NCI-H1436 (cell line): ENCODE measurements around the gene IPO5.

Experiments
- DNase-seq: peaks from one replicate; lab custom pipeline; 2025; lab: John Stamatoyannopoulos, UW

Gene IPO5

GRCh38 chr13:97953376-97953970 lies at the start of gene IPO5:
IPO5 (plus strand) TSS chr13:97953675; CDS start chr13:97976697, 23,022 bp downstream.
- DNase-seq = no peak

- DNase-seq = no peak
These were observed 49.4 kb upstream of the IPO5 start for GRCh38 chr13:97904059-97904458.

GRCh38 chr13:97905517-97905916 lies 48.0 kb upstream of the IPO5 start:
- no peak for DNase-seq

DNA sequence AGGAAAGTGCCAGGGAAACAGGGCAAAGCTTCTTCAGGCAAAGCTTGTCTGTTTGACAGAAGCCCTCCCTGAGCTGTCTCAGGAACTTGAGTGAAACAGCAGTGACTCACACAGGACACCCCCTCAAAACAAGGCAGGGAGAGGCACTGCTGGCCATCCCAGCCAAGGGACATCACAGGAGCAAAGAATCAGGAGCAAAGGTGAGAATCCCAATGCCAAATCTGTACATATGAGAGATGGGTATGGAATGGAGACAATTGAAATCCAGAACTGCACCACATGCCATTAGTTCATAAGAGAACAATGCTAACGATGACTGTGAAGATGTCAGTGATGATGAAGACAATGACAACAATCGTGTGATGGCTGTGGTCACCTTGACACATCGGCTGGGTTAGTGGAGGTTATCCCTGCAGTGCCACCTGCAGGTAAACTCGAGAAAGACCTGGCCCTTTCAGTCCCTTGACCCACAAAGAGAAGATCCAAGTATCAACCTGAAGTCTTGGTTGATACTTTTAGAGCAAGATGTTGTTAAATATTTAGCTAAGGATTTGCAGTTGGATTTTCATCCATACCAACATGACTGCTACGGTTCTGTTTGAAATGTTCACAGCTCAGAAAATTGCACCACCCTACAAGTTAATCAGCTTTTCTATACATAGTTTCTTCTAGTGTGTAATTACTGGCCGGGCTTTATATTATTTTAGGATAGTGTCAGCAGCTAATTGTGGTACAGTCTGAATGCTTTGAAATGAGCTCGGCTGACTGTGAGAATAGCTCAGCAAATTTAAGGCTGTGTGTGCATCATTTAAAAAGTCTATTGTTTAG lies 42.0 kb upstream of the IPO5 start:
- no peak for DNase-seq

- DNase-seq = no peak
These were observed 41.3 kb upstream of the IPO5 start for GRCh38 chr13:97912139-97912535.

DNA sequence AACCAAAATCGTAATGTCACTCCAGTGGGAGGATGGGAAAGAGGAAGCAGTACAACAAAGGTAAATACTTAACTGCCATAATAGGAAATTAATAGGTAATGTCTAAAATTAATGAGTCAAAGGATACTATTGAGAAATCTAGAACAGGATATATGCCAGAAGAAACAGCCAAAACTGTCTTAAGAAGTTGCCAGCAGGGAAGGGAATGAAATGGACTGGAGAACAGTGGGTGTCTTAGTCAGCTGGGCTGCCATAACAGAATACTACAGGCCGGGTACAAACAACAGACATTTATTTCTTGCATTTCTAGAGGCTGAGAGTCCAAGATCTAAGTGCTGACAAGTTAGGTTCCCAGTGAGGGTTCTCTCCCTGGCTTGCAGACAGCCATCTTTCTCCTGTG lies 40.3 kb upstream of the IPO5 start:
- no peak for DNase-seq

- no peak for DNase-seq
These were observed 38.9 kb upstream of the IPO5 start for GRCh38 chr13:97914540-97914939.

GRCh38 chr13:97921176-97921816 lies 32.2 kb upstream of the IPO5 start:
- no peak for DNase-seq

DNA sequence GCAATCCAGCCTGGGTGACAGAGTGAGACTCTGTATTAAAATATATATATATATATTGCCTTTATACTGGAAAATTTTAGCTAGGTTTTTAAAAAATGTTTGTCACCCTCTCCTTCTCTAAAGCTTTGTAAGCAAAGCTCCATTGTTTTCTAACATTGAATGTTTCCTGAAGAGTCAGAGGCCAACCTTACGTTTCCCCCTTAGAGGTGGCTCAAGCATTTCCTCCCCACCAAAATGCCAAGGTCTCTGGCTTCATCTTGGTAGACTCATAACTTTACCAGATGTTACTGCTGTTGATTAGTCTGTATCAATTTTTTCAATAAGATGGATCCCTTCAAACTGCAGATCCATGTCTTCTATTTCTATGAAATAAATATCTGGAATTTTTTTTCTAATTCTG lies 25.2 kb upstream of the IPO5 start:
- no peak for DNase-seq

- no peak for DNase-seq
These were observed 21.4 kb upstream of the IPO5 start for GRCh38 chr13:97932036-97932435.

DNA sequence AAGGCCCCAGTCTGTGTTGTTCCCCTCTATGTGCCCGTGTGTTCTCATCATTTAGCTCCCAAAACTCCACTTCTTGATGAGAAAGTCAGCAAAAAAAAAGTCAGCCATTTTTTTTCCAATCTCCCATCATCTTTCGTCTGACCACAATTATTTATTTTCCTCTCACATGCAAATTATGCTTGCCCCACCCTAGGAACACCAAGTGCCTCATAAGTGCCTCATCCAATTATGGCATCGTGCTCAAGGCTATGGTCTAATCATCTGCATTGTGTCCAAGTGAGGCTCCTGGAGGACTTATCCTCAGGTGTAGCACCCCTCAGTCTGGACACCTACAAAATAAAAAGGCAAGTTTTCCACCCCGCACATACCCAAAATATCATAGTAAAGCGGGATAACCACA lies 20.8 kb upstream of the IPO5 start:
- DNase-seq = no peak

DNA sequence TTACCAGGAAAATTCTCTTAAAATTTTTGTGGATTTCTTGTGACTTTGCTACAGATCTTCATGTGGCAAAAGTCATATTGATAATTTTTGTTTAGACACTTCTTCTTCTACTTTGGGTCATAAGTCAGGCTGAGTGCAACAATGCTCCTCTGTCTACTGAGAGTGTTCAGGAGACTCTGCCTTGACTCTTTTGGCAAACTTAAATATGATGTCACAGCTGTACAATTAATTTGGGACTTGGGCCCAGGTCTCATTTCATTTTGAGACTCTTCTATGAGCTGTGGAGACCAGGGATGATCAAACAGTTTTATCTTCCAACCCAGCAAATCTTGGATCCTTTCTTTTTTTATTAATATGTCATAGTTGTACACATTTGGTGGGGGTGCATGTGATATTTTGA lies 19.7 kb upstream of the IPO5 start:
- no peak for DNase-seq

- no peak for DNase-seq
These were observed 18.9 kb upstream of the IPO5 start for GRCh38 chr13:97934590-97934989.

- DNase-seq = no peak
These were observed 18.4 kb upstream of the IPO5 start for GRCh38 chr13:97935071-97935470.

DNA sequence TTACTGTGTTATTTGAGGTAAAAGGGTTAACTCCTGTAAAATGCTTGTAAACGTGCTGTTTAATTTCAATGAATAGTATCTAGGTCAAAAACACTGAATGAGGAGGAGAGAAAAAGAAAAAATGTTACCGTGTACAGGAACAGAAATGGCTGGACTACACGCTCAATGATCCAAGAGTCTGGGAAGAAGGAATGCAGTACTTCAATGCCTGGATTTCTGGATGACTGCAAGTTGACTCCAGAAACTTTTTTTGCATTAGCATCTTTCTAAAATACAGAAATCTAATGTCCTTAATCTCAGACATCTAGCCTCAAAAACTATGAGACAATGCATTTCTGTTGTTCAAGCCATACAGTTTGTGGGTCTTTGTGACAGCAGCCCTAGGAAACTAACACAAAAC lies 17.4 kb upstream of the IPO5 start:
- DNase-seq = no peak

GRCh38 chr13:97938706-97939475 lies 14.6 kb upstream of the IPO5 start:
- peak; percentile 10 for DNase-seq

DNA sequence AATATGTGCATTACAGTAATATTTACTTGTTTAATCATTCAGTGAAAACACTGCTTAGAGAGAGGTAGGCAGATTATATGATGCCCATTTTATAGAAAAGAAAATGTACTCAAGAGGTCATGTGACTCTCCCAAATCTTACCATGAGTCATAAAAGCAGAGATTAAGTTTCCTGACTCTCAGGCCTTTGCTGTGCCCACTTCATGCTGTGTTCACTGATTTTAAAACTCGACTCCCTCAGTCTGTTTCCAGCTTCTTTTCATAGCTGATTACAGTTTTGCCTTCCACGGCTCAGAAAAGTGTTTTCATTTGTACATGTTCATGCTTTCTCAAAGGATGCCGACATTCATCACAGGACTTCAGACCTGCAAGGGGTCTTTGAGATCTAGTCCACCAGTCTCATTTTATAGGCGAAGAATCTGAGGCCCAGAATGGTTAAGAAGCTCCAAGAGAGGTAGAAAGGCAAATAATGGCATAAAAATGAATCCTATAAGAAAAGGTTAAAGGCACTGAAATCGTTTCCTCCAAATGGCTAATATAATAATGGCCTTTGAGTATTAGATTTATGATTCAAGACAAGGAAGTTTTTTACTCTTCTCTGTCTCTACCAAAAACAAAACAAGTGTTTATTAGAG lies 9.0 kb upstream of the IPO5 start:
- no peak for DNase-seq

DNA sequence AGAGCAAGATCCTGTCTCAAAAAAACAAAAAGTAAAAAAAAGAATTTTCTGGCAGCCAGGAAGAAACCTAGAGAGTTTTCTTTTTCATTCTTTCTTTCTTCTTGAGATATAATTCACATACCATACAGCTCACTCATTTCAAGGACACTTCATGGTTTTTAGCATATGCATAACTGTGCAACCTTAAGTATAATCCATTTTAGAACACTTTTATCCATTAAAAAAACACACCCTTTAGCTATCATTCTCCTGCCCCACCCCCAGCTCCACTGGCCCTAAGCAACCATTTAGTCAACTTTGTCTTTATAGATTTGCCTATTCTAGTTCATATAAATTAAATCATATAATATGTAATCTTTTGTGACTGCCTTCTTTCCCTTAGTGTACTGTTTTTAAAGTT lies 8.1 kb upstream of the IPO5 start:
- no peak for DNase-seq

GRCh38 chr13:97945792-97946419 lies 7.6 kb upstream of the IPO5 start:
- no peak for DNase-seq

GRCh38 chr13:97946951-97947588 lies 6.4 kb upstream of the IPO5 start:
- DNase-seq = no peak

GRCh38 chr13:97948041-97948440 lies 5.4 kb upstream of the IPO5 start:
- DNase-seq = no peak
